ENCODE data around the gene LMAN2.

- TF ChIP-seq CTCF (IDR thresholded peaks at IDR 0.05): no peak
- TF ChIP-seq POLR2A (IDR thresholded peaks at IDR 0.05): no peak
Observed at GRCh38 chr5:177291735-177292134, 59.7 kb downstream of the LMAN2 start.
